Measurements from ENCODE around the gene FCAMR. TPM values are rescaled to one million over a fixed set of nuclear protein-coding genes. Genes with fewer than 3 reads are reported as not detected.

The FCAMR gene
- polyA plus RNA-seq, 1 donor (not counting 4 experiments of a cell fraction or from before 2014, with no cell fraction given), result not detected

GRCh38 chr1:206972728-206973127 lies 2.5 kb upstream of the FCAMR start:
- H3K9ac ChIP-seq (ENCODE audit: control insufficient read depth, extremely low read depth, insufficient read depth, low read length), result no peak overlapping the region
- dilution Hi-C loops (cut with MboI; ENCODE audit: extremely low pct_ligation_motif_present, low sequenced_read_pairs), result no loop called here

GRCh38 chr1:206971029-206971655 lies 882 bp upstream of the FCAMR start:
- no peaks in the 10 kb centered on the region for H3K4me1 ChIP-seq (ENCODE audit: control insufficient read depth, extremely low read depth, insufficient read depth, low read length)
- dilution Hi-C loops (cut with MboI; ENCODE audit: extremely low pct_ligation_motif_present, low sequenced_read_pairs), result no loop called here
- no peak overlapping the region for H3K9ac ChIP-seq (ENCODE audit: control insufficient read depth, extremely low read depth, insufficient read depth, low read length)
- no peaks in the 10 kb centered on the region for H4K20me1 ChIP-seq (ENCODE audit: control insufficient read depth, extremely low read depth, insufficient read depth, low read length)
- no peaks in the 10 kb centered on the region for H3K36me3 ChIP-seq (ENCODE audit: control insufficient read depth in 2 of 2, extremely low read depth in 1 of 2, insufficient read depth in 2 of 2, low read length in 2 of 2)
- no peak overlapping the region for H3K27ac ChIP-seq (ENCODE audit: control insufficient read depth, insufficient read depth, low read length)
- TF ChIP-seq EZH2 (IDR thresholded peaks at IDR 0.05; ENCODE audit: low read length) (no peak), CTCF (optimal IDR thresholded peaks at IDR 0.05 in 1 of 3, IDR thresholded peaks at IDR 0.05 in 1 of 3, conservative IDR thresholded peaks at IDR 0.05 in 1 of 3; ENCODE audit: extremely low read depth in 1 of 3, insufficient read depth in 2 of 3, low read length in 3 of 3) (no peak)
- FAIRE-seq (no peak), DNase-seq (ENCODE audit: low read depth, low spot score) (no peak)
- no peaks in the 10 kb centered on the region for H3K9me3 ChIP-seq (ENCODE audit: control insufficient read depth, low read depth, low read length)
- H3K79me2 ChIP-seq (ENCODE audit: control insufficient read depth, insufficient read depth, low read length), result no peaks in the 10 kb centered on the region
- no peak overlapping the region for H3K4me2 ChIP-seq (ENCODE audit: control insufficient read depth, extremely low read depth, insufficient read depth, low read depth, low read length)
- H3K4me3 ChIP-seq (ENCODE audit: control insufficient read depth in 2 of 3, extremely low read depth in 1 of 3, insufficient read depth in 2 of 3, low read depth in 1 of 3, low read length in 3 of 3), result no peak overlapping the region
- no peak overlapping the region for H2AFZ ChIP-seq (ENCODE audit: control insufficient read depth, low read length)
- peaks cover 21% of the 10 kb centered on the region for H3K27me3 ChIP-seq (ENCODE audit: control insufficient read depth, extremely low read depth, insufficient read depth, low read length)
- H3K9me1 ChIP-seq (ENCODE audit: control insufficient read depth, extremely low read depth, insufficient read depth, low read length), result no peaks in the 10 kb centered on the region

More at GRCh38 chr1:206972728-206973127, 2.5 kb upstream of the FCAMR start:
- Histone ChIP-seq H3K79me2 (ENCODE audit: control insufficient read depth, insufficient read depth, low read length) (no peaks in the 10 kb centered on the region), H3K4me1 (ENCODE audit: control insufficient read depth, extremely low read depth, insufficient read depth, low read length) (no peaks in the 10 kb centered on the region), H3K27ac (ENCODE audit: control insufficient read depth, insufficient read depth, low read length) (no peak overlapping the region), H4K20me1 (ENCODE audit: control insufficient read depth, extremely low read depth, insufficient read depth, low read length) (no peaks in the 10 kb centered on the region), H2AFZ (ENCODE audit: control insufficient read depth, low read length) (no peak overlapping the region), H3K9me1 (ENCODE audit: control insufficient read depth, extremely low read depth, insufficient read depth, low read length) (no peaks in the 10 kb centered on the region), H3K27me3 (ENCODE audit: control insufficient read depth, extremely low read depth, insufficient read depth, low read length) (peaks cover 21% of the 10 kb centered on the region), H3K9me3 (ENCODE audit: control insufficient read depth, low read depth, low read length) (no peaks in the 10 kb centered on the region), H3K36me3 (ENCODE audit: control insufficient read depth in 2 of 2, extremely low read depth in 1 of 2, insufficient read depth in 2 of 2, low read length in 2 of 2) (no peaks in the 10 kb centered on the region), H3K4me3 (ENCODE audit: control insufficient read depth in 2 of 3, extremely low read depth in 1 of 3, insufficient read depth in 2 of 3, low read depth in 1 of 3, low read length in 3 of 3) (no peak overlapping the region), H3K4me2 (ENCODE audit: control insufficient read depth, extremely low read depth, insufficient read depth, low read depth, low read length) (no peak overlapping the region)
- FAIRE-seq, result no peak
- no peak for TF ChIP-seq CTCF (optimal IDR thresholded peaks at IDR 0.05 in 1 of 3, IDR thresholded peaks at IDR 0.05 in 1 of 3, conservative IDR thresholded peaks at IDR 0.05 in 1 of 3; ENCODE audit: extremely low read depth in 1 of 3, insufficient read depth in 2 of 3, low read length in 3 of 3)
- TF ChIP-seq EZH2 (IDR thresholded peaks at IDR 0.05; ENCODE audit: low read length), result no peak
- no peak for DNase-seq (ENCODE audit: low read depth, low spot score)

Measured in keratinocyte (primary cell).